Left ventricle myocardium superior (tissue), 1 donor: ENCODE measurements around the gene AK9. TPM values are rescaled to one million over a fixed set of nuclear protein-coding genes. Genes with fewer than 3 reads are reported as not detected.
"Not testable (repeated sequence)": the region's sequence is repeated elsewhere in the genome, so short reads cannot be mapped to it uniquely, and the experiment has no call there.

ENCODE experiments used
- ATAC-seq: fragments of 200-7000 bp; cut with Tn5 transposase; one replicate; pipeline ENCODE4 v1.9.1; 2020; ENCODE audit warnings: mild to moderate bottlenecking, moderate library complexity
- DNase-seq: peaks from one replicate; pipeline ENCODE4 v3.0.0-alpha.2; 2020
- intact Hi-C: fragments of 100-400 bp; cut with micrococcal nuclease; formaldehyde crosslinking; loops from one replicate; pipeline ENCODE4 v1.11.0; 2022
- long read RNA-seq: library from polyadenylated mRNA; unstranded; transcript quantifications from one replicate; pipeline ENCODE4 v2.0.0, GENCODE V29; 2021
- total RNA-seq: library from RNA; stranded (reverse); fragmentation: NEBNext Ultra II Directional; extraction: Animal tissue kit (Norgen Biotek cat#: 25700); gene quantifications from one replicate; pipeline ENCODE4 v1.2.1, GENCODE V29; 2021
- donor health status: DM: no; HTN: yes; CAD: no; lungs with severe emphysema.

The AK9 gene
- total RNA-seq, result 11.7 TPM
- long read RNA-seq, transcript AK9-201 (12 exons, 2,566 nt), result major isoform, 5 of 7 reads
- long read RNA-seq, partial matches to known transcripts, result 2 of 7 reads
- long read RNA-seq, other reads (novel, unspliced or antisense), result 0 of 7 reads

DNA sequence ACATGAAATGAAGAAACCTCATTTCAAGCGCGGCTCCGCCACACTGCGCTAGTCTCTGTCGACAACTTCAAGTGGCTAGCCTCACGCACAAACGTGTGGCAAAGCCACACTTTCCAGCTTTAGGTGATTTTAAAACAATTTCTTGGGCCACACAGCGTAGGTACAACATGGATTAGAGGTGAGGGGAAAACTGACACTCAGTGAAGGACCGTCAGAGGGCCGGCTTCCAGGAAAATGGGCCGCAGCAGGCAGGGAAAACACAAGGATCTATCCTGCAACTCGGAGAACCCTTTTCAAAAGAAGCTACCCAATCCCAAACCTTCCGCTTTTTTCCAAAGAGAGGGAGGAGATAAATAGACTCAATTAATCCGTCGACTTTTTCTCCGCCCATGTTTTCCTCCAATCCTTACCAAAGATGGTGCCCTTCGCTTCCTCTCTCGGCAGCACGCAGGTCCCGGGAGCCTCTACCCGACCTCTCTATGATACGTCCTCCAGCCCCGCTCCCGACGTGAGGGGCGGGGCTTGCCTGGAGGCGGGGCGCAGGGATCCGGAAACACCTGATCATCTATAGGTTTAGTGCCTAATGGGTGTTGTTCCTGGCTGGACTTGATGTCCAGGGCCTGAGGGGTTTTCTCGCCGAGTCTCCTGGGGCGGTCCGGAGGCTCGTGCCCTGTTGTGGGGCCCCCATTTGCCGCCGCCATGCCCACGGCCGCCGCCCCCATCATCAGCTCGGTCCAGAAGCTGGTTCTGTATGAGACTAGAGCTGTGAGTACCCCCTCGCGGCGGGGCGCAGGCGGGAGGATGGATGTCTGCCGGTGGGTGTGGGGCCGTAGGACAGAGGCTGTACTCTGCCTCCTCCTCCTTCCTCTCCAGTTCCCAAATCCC, at the start of gene AK9, which contains the start of gene FIG4:
Gene AK9, minus strand, starts transcription at position 466 of the 885 bp plus-strand sequence. CDS start 15,457 bp downstream, outside the sequence.
Gene FIG4, plus strand, starts transcription at position 560 of the 885 bp plus-strand sequence. Its CDS starts 140 bp downstream, at position 700.
- DNase-seq (peak; percentile 94), ATAC-seq (peak; percentile 99)
- intact Hi-C loops, result no loop called here

DNA sequence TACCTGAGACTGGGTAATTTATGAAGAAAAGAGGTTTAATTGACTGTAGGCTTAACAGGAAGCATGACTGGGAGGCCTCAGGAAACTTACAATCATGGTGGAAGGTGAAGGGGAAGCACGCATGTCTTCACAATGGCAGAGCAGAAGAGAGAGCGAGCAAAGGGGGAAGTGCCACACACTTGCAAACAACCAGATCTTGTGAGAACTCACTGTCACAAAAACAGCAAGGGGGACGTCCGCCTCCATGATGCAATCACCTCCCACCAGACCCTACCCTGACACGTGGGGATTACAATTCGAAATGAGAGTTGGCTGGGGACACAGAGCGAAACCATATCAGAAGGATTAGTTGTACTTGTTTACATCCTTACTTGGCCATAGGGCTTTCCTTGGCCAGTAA, 49.8 kb upstream of the AK9 start:
- DNase-seq (no peak), ATAC-seq (no peak)
- intact Hi-C loops, result no loop called here

DNA sequence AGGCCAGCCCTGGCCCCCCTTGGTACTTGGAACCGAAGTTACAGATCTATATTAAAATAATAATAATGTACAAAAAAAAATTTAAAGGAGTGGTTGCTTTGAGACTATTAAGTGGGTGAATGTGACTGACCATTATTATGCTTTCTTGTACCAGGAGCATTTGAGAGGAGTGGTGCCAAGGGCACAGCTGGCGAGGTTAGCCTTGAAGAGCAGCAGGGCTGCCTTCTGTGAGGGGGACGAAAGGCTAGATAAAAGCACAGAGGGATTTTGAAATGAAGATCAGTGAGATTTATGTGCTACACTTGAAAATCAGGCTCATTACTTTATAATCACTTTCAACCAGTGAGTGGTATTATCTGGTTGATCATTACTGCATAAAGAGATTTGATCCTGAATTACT, 48.7 kb upstream of the AK9 start:
- intact Hi-C loops, result no loop called here
- no peak for DNase-seq
- no peak for ATAC-seq

DNA sequence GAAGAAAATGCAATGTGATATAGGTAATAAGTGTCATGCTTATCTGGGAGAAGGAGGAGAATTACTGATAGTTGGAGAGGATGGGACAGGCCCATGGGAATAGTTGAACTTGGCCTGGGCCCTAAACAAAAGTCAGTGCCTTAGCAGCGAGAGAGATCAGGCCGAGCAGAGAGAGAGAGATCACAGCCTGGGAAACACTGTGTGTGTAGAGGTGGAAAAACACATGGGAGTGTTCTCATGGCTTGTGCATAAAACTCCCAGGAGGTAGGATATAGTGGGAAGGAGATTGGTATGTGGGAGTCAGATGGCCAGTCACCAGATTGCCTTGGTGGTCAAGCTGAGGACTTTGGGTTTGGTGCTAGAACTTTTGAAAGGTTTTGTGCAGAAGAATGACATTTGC, 47.7 kb upstream of the AK9 start:
- ATAC-seq, result no peak
- DNase-seq, result no peak
- intact Hi-C loops, result no loop called here

DNA sequence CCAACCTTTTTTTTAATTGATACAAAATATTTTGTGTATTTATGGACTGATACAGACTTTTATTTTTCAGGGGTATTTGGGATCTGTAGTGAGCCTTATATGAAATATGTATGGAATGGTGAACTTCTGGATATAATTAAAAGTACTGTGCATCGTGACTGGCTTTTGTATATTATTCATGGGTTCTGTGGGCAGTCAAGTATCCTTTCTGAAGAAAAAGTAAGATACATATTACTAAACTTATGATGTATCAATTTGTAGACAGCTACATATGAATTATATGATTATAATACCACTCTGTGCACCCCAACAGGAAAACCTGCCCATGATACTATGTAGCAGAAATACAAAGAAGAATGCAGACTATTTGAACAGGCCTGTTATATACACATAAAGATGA, 47.3 kb upstream of the AK9 start:
- intact Hi-C loops, result no loop called here
- no peak for DNase-seq
- ATAC-seq, result no peak

DNA sequence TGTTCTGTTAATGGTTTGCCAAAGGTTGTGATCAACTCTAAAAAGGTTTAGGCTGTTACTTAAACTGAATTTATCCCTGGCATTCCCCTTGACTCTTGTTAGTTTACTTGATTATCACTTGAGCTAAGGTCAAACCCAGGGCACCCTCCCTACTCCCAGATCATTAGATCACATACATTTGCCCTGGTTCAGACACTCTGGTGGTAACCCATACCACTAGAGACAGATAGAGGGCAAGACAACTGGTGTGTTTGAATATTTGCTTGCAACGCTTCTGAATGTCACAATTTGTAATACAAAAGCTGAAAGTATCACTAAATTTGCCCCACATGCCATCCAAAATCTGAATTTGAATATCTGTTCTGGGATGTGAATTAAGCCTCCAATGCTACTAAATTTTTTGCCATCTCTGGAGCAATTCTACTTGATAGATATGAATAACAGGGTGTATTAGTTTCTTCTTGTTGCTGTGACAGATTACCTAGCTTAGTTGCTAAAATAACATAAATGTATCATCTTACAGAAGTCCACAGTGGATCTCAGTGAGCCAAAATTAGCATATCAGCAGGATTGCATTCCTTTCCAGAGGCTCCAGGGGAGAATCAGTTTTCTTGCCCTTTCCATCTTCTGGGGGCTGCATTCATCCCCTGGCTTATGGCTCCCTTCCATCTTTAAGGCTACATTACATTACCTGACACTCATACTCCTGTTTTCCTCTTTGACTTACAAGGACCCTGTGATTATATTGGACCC, 45.4 kb upstream of the AK9 start:
- DNase-seq (no peak), ATAC-seq (no peak)
- intact Hi-C loops, result no loop called here

DNA sequence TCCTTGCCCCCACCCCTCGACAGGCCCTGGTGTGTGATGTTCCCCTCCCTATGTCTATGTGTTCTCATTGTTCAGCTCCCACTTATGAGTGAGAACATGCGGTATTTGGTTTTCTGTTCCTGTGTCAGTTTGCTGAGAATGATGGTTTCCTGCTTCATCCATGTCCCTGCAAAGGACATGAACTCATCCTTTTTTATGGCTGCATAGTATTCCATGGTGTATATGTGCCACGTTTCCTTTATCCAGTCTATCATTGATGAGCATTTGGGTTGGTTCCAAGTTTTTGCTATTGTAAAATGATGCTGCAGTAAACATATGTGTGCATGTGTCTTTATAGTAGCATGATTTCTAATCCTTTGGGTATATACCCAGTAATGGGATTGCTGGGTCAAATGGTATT, 34.2 kb upstream of the AK9 start:
- intact Hi-C loops, DNase-seq, ATAC-seq: not testable (repeated sequence)

DNA sequence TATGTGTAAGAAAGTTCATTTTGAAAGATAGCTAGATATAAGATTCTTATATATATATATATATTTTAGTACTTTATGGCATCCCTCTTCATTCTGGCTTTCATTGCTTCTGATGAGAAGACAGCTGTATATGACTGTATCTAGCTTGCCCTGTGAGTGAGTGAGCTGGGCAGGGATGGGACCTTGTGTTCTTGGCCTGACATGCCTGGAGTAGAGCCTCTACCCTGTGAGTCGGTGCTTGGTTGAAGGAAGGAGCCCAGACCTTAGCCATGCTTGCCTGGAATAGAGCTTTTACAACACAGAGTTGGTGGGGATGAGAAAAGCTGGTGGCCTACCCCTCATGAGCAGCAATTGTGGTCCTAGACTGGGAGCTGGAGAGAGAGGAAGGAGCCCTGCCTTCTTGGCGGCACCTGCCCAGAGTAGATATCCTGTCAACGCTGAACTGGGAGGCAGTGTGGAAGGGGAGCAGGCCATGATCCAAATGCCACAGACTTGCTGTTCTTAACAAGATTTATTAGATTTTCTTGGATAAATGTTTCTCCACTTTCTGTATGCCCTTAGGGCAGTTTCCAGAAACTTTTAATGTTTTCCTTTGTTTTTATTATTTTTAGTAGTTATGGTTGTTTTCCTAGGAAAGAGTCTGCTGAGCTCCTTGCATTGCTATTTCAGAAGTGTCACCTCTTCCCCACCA, 31.7 kb upstream of the AK9 start:
- ATAC-seq, result no peak
- no peak for DNase-seq
- intact Hi-C loops, result no loop called here

DNA sequence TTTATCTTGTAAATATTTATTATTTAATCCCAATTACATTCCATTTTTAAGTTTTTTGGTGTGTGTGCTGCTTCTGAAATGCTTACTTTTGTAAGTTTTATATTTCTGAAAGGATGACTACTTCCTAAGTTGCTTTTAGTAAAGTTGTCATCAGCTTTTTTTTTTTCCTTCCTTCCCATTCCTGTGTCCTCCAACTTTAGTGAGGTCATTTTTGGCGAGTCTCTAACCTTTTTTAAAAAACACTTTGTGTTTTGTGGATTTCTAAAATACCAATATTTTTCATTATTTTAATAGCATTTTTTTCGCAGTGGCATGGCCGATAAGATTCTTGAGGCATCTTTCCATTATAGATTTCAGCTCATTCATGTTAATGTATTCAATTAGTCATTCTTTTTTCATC, 31.0 kb upstream of the AK9 start:
- ATAC-seq, result no peak
- intact Hi-C loops, result no loop called here
- DNase-seq, result no peak

DNA sequence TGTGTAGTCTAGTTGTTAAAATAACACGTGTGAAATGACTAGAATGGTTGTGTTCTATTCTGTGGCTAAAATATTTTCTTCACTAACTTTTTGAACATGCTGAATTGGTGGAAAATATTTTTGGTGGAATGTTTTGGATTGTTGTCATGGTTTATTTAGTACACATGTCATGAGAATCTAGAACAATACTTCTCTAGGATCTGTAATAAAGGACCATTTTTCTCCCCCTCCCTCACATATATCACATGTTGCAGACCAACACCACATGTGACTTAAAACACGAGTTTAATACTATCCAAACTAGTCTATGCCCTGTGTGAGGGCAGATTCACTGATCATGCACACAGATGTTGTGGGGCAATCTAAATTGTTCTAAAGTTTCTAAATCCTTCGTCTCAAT, 29.3 kb upstream of the AK9 start:
- intact Hi-C loops, result no loop called here

DNA sequence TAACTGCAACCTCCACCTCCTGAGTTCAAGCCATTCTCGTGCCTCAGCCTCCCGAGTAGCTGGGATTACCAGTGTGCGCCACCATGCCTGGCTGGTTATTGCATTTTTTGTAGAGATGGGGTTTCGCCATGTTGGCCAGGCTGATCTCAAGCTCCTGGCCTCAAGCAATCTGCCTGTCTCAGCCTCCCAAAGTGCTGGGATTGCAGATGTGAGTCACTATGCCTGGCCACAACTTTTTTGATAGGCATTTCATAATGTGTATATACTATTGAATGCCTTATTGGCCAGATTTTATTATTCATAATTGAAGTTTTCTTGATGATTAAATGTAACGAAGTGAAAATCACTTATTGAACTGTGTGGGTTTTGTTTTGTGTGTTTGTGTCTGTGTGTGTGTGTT, 28.0 kb upstream of the AK9 start:
- intact Hi-C loops, result no loop called here
- no peak for ATAC-seq
- no peak for DNase-seq

More for the DNA sequence above, 29.3 kb upstream of the AK9 start:
- ATAC-seq (no peak), DNase-seq (no peak)

DNA sequence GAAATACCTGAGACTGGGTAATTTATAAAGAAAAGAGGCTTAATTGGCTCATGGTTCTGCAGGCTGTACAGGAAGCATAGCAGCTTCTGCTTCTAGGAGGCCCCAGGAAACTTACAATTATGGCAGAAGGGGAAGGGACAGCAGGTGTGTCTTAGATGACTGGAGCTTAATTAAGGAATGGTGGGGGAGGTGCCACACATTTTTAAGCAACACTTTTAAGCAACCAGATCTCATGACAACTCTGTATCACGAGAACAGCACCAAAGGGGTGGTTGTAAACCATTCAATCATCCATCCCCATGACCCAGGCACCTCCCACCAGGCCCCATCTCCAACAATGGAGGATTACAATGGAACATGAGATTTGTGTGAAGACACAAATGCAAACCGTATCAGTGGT, 27.0 kb upstream of the AK9 start:
- DNase-seq (no peak), ATAC-seq (no peak)
- intact Hi-C loops, result no loop called here

DNA sequence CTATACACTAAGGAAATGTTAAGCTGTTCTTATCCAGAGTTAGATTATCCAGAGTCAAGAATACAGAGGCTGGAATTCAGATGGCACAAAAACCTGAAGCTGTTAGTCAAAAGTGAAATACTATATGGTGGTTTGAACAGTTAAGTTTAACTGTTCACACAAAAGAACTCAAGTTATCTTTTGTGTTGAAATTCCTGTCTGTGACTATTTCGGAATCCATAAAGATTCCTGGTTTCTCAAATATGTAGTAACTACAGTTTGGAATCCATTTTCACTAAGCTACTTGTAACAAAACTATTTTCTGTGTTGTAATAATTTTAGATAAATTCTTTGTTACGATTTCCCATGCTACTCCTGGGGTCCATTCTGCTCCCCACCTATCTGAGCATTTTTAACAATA, 24.6 kb upstream of the AK9 start:
- ATAC-seq, result no peak
- intact Hi-C loops, result no loop called here
- no peak for DNase-seq

DNA sequence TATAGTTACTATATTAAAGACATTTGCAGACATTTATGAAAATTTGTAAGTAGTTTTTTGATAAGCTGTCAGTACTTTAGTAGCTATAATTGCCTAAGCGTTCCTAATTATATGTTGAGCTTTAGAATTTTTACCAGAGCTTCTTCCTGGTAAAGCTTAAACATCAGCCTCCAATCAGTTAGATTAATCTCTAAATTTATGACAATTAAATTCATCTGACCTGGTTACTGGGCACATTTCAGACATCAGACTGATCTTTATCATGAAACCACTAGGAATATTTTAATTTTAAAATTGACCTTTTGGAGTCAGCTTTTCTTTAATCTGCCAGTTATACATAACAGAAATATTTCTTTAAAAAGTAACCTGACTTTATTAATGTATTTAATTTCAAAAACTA, 23.6 kb upstream of the AK9 start:
- no peak for ATAC-seq
- intact Hi-C loops, result no loop called here
- DNase-seq, result no peak

DNA sequence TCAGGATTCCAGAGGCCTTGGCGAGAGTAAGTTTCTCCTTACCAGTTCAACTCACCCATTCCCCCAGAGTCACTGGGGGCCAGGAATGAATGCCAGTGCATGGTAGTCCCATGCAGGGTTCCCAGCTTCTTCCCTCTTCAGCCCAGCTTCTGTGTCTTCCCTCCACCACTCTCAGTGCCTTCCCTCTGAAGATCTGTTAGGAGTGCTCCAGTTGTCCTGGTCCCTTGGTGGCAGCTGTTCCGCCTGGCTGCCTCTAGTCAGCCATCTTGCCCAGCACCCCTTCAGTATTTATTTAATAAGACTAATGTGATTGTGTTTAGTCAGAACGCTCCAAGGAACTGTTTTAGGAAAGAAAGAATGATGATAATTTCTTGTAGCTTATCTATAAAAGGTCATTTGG, 23.2 kb upstream of the AK9 start:
- no peak for ATAC-seq
- intact Hi-C loops, result no loop called here
- DNase-seq, result no peak

DNA sequence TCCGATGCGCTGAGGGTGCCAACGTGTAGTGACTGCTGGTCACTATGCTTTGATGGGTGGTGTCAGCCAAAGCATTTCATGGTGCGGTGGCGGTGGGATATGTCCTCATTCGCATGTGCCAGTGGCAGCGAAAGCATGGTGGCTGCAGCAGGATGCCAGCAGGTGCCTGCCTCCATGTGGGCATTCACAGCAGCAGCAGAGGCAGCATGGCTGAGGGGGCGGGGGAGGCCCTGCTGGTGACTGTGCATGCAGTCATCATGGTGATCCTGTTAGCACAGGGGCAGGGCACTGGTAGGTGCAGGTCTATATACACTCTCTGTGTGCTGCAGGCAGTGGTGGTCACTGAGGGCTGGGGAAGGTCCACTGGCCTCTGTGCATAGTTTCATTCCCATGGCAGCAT, 22.1 kb upstream of the AK9 start:
- ATAC-seq, result no peak
- intact Hi-C loops, result no loop called here

DNA sequence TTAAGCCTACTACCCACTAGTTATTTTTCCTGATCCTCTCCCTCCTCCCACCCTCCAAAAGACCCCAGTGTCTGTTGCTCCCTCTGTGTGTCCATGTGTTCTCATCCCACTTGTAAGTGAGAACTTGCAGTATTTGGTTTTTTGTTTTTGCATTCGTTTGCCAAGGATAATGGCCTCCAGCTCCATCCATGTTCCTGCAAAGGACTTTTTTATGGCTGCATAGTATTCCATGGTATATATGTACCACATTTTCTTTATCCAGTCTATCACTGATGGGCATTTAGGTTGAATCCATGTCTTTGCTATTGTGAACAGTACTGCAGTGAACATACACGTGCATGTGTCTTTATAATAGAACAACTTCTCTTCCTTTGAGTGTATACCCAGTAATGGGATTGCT, 17.1 kb upstream of the AK9 start:
- intact Hi-C loops, result loop anchor here (5.0 kb wide), 1 partner anchor 329 kb away; no protein-coding TSS in a partner anchor
- not testable (repeated sequence) for DNase-seq, ATAC-seq

More for the DNA sequence above, 22.1 kb upstream of the AK9 start:
- no peak for DNase-seq

DNA sequence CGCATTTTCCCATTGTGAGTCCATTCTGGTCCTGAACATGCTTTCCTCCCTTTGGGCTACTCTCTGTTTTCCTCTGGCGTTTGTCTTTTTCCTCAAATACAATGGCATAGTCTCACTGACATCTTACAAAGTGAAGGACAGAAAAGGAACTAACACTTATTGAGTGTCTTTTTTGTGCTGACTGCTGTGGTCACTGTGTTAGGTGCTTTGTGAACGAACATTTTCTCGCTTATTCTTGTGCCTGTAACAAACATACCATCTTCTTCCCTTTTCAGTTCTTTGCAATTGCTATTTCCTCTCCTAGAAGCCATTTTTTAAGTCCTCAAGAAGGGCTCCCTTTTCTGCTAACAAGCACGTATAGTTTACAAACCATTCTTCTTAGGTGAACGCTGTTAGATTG, 15.5 kb upstream of the AK9 start:
- intact Hi-C loops, result loop anchor here (5.0 kb wide), 1 partner anchor 331 kb away; no protein-coding TSS in a partner anchor
- no peak for DNase-seq
- ATAC-seq, result no peak

DNA sequence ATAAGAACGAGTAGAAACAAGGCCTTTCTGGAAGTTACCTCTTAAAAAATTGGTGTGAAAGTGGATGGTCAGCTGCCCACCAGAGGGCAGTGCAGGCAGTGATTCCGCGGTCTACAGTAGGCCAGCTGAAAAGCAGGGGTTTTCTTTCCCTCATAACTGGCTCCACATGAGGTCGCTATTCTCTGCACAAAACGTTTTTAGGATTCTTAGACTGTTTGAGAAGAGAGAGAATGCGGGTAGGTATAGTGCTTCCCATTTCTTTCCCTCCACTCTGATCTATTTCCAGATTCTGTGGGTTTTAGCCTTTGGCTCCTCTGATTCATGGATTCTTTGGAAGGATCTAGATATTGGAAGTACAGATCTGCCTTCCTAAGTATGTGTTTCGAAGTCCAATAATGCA, 14.3 kb upstream of the AK9 start:
- peak; percentile 85 for DNase-seq
- peak; percentile 97 for ATAC-seq
- intact Hi-C loops, result loop anchor here (5.0 kb wide), 1 partner anchor 332 kb away; no protein-coding TSS in a partner anchor
